ENCODE data around the gene PGF. TPM values are rescaled to one million over a fixed set of nuclear protein-coding genes. Genes with fewer than 3 reads are reported as not detected.

PGF gene
- total RNA-seq, 4 donors from 2014 or later, result 1.6 to 42.3 (median 6.2) TPM

DNA sequence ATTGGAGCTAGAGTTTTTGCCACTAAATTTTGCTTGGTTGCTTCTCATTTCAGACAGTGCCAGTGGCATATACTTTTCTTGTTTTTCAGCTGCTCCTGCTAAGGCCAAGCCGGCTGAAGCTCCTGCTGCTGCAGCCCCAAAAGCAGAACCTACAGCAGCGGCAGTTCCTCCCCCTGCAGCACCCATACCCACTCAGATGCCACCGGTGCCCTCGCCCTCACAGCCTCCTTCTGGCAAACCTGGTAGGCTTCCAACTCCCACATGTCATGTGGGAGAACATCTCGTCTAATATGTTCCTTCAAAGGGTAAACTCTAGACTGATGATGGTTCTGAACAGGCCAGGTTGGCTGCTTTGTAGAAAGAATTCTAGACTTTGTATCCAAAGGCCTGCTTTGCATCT is 62.7 kb downstream of the PGF start:
- no peaks in the 10 kb centered on the region for H3K9me3 ChIP-seq
- peaks cover 3 to 24% (median 10%) of the 10 kb centered on the region in 3 donors for H3K4me1 ChIP-seq
- H3K4me3 ChIP-seq, result no peak overlapping the region
- H3K36me3 ChIP-seq, result peaks cover 63 to 96% (median 65%) of the 10 kb centered on the region in 3 donors
- intact Hi-C loops (cut with DNase I), result no loop called here
- no peak for TF ChIP-seq CTCF (IDR thresholded peaks at IDR 0.05)
- TF ChIP-seq POLR2A (IDR thresholded peaks at IDR 0.05), result no peak
- H3K27ac ChIP-seq, result no peak overlapping the region
- 55 to 90% methylated on average over 3 to 5 of the region's 5 CpGs for WGBS, 2 donors
- H3K27me3 ChIP-seq, result no peaks in the 10 kb centered on the region
- DNase-seq, result no peak

- Histone ChIP-seq H3K4me3 (no peak overlapping the region), H3K36me3 (peaks cover 54 to 96% (median 56%) of the 10 kb centered on the region in 3 donors), H3K27me3 (no peaks in the 10 kb centered on the region), H3K4me1 (peaks cover 3 to 33% (median 14%) of the 10 kb centered on the region in 3 donors), H3K9me3 (no peaks in the 10 kb centered on the region), H3K27ac (peak overlapping the region in 2 of 4 donors; percentile 39 to 40)
- 38 to 53% methylated on average over 6 of the region's 6 CpGs for WGBS, 2 donors
- TF ChIP-seq POLR2A (IDR thresholded peaks at IDR 0.05) (no peak), CTCF (IDR thresholded peaks at IDR 0.05) (no peak)
- intact Hi-C loops (cut with DNase I), result no loop called here
- no peak for DNase-seq
These were observed 63.5 kb downstream of the PGF start for GRCh38 chr14:74891870-74892269.

Other genes starting within 250 kb of the PGF start
- gene AREL1, start 242.5 kb downstream of the PGF start, total RNA-seq, result 10 to 100 TPM; 17.0 to 21.6 (median 19.8) TPM
- gene FCF1, start 242.5 kb downstream of the PGF start, total RNA-seq, result 10 to 100 TPM; 27.9 to 39.5 (median 30.2) TPM
- 10 to 100 TPM; 20.4 to 48.8 (median 28.2) TPM for gene YLPM1, start 192.3 kb downstream of the PGF start, total RNA-seq
- gene PROX2, start 79.5 kb downstream of the PGF start, total RNA-seq, result not detected
- gene DLST, start 73.7 kb downstream of the PGF start, total RNA-seq, result 10 to 100 TPM; 54.9 to 87.0 (median 69.0) TPM
- gene RPS6KL1, start 32.3 kb downstream of the PGF start, total RNA-seq, result 1 to 10 TPM in 3 of 4 donors, under 1 TPM in 1; 0.83 to 1.7 (median 1.3) TPM
- 10 to 100 TPM; 27.8 to 41.0 (median 39.0) TPM for gene EIF2B2, start 47.3 kb upstream of the PGF start, total RNA-seq
- gene MLH3, start 95.9 kb upstream of the PGF start, total RNA-seq, result 10 to 100 TPM in 3 of 4 donors, 1 to 10 TPM in 1; 8.4 to 39.7 (median 11.0) TPM
- 10 to 100 TPM; 11.0 to 28.0 (median 15.4) TPM for gene ACYP1, start 108.4 kb upstream of the PGF start, total RNA-seq
- 1 to 10 TPM in 3 of 4 donors, under 1 TPM in 1; 0.64 to 5.0 (median 2.2) TPM for gene ZC2HC1C, start 114.0 kb upstream of the PGF start, total RNA-seq
- 10 to 100 TPM; 16.6 to 37.2 (median 17.8) TPM for gene NEK9, start 171.5 kb upstream of the PGF start, total RNA-seq
- gene TMED10, start 221.0 kb upstream of the PGF start, total RNA-seq, result 100 to 1,000 TPM; 174 to 267 (median 206) TPM

Measured in esophagus squamous epithelium (tissue), 5 donors.